ENCODE measurements around the gene RFX4. TPM values are rescaled to one million over a fixed set of nuclear protein-coding genes. Genes with fewer than 3 reads are reported as not detected.

Gene RFX4
- total RNA-seq, 4 donors from 2014 or later = not detected

DNA sequence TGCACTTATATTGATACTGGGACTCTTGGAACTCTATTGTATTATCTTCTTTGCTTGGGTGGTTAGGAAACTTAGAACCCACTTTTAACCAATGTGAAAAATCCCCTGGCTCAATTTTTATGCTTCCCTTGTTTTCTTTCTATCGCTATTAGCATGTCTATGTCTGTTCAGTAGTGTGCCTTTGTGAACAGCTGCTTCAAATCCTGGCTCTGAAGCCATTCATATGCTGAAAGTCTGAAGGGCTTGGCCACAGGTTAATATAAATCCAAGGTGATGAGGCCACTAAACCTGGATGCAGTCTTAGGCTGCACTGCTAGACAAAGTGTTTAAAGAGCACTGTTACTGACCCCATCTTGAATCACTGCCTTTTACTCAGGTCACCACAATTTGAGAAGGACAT, 96.8 kb downstream of the RFX4 start:
- Histone ChIP-seq H3K9me3 (no peaks in the 10 kb centered on the region), H3K4me1 (no peaks in the 10 kb centered on the region), H3K36me3 (no peaks in the 10 kb centered on the region), H3K4me3 (no peak overlapping the region), H3K27ac (no peak overlapping the region), H3K27me3 (peaks cover 0 to 13% (median 0%) of the 10 kb centered on the region in 4 donors)
- DNase-seq = no peak
- WGBS, 2 donors = 47 to 78% methylated on average over 1 of the region's 1 CpG
- no peak for TF ChIP-seq POLR2A (IDR thresholded peaks at IDR 0.05)
- TF ChIP-seq, protein P1, sequence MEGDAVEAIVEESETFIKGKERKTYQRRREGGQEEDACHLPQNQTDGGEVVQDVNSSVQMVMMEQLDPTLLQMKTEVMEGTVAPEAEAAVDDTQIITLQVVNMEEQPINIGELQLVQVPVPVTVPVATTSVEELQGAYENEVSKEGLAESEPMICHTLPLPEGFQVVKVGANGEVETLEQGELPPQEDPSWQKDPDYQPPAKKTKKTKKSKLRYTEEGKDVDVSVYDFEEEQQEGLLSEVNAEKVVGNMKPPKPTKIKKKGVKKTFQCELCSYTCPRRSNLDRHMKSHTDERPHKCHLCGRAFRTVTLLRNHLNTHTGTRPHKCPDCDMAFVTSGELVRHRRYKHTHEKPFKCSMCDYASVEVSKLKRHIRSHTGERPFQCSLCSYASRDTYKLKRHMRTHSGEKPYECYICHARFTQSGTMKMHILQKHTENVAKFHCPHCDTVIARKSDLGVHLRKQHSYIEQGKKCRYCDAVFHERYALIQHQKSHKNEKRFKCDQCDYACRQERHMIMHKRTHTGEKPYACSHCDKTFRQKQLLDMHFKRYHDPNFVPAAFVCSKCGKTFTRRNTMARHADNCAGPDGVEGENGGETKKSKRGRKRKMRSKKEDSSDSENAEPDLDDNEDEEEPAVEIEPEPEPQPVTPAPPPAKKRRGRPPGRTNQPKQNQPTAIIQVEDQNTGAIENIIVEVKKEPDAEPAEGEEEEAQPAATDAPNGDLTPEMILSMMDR (IDR thresholded peaks at IDR 0.05) = no peak
- intact Hi-C loops (cut with DNase I) = no loop called here

DNA sequence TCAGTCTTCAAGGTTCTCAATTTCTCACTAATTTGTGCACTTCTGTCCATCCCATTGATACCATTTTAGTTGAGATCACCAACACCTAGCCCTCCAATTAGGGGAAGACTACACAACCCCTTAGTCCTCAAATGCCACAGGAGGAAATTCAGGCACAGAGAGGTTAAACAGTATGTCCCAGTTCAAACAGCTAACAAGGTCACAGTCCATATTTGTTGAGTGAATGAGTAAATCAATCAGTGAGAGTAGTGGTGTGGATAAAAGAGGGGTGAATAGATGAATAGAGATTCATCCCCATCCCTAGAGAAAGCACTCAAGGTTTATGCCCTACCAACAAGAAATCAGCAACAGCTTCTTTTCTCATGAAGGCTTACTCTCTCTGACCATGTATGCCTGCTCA, 97.5 kb downstream of the RFX4 start:
- DNase-seq = no peak

DNA sequence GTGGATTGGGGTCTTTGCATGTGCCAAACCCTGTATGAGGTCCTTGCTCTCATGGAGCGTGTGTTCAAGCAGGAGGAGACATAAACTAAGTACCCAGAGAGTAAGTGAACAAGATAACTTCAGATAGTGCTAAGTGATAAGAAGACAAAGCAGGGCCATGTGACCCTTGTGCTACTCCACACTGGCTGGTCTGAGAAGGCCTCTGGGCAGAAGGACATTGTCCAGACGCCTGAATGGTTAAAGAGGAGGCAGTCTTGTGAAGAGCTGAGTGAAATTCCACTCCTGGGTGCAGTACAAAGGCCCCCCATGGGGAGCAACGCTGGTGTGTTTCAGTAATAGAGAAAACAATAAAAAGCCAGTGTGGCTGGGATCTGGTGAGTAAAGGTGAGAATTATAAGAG, 98.4 kb downstream of the RFX4 start:
- peaks cover 0 to 6% (median 0%) of the 10 kb centered on the region in 4 donors for H3K27me3 ChIP-seq
- no peak overlapping the region for H3K27ac ChIP-seq
- no peaks in the 10 kb centered on the region for H3K36me3 ChIP-seq
- H3K9me3 ChIP-seq = no peaks in the 10 kb centered on the region
- no peak overlapping the region for H3K4me3 ChIP-seq
- intact Hi-C loops (cut with DNase I) = no loop called here
- DNase-seq = no peak
- 43 to 62% methylated on average over 3 of the region's 3 CpGs for WGBS, 2 donors
- no peaks in the 10 kb centered on the region for H3K4me1 ChIP-seq
- TF ChIP-seq, protein P1 (IDR thresholded peaks at IDR 0.05) = no peak
- no peak for TF ChIP-seq POLR2A (IDR thresholded peaks at IDR 0.05)

More for the DNA sequence above, 97.5 kb downstream of the RFX4 start:
- Histone ChIP-seq H3K4me1 (no peaks in the 10 kb centered on the region), H3K4me3 (no peak overlapping the region), H3K9me3 (no peaks in the 10 kb centered on the region), H3K27me3 (peaks cover 0 to 8% (median 0%) of the 10 kb centered on the region in 4 donors), H3K27ac (no peak overlapping the region), H3K36me3 (no peaks in the 10 kb centered on the region)
- intact Hi-C loops (cut with DNase I) = no loop called here
- TF ChIP-seq POLR2A (IDR thresholded peaks at IDR 0.05) = no peak
- TF ChIP-seq, protein P1 (IDR thresholded peaks at IDR 0.05) = no peak

DNA sequence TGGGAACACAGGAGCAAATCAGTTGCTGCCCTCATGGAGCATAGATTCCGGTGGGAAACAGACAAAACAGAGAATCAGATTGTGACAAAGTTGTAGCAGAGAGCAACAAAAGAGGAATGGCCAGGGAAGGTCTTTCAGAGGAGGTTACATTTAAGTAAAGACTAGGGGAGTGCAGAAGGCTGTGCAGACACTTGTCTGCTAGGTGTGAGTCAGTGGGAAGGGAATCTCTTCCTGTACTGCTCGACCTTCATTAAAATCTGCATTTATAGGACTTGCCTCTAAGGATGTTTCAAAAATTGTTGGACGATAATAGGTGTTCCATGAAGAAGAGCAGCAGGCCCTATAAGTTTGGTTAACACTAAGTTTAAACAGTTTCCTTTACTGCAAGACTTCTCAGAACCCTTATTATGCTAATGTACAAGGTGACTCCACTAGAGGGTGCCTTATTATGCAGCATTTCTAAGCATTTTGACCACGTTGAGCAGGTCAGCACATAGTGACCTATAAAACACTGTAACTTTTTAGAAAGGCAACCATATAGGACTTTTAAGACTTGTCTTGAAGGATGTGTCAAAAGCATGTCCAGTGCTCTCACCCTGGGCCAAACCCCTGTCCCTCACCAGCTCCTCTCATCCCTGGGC, 99.9 kb downstream of the RFX4 start:
- H3K27ac ChIP-seq = no peak overlapping the region
- intact Hi-C loops (cut with DNase I) = no loop called here
- no peaks in the 10 kb centered on the region for H3K9me3 ChIP-seq
- H3K27me3 ChIP-seq = peaks cover 0 to 6% (median 0%) of the 10 kb centered on the region in 4 donors
- WGBS, 2 donors = 52 to 56% methylated on average over 4 of the region's 4 CpGs
- DNase-seq = no peak
- no peaks in the 10 kb centered on the region for H3K4me1 ChIP-seq
- H3K4me3 ChIP-seq = no peak overlapping the region
- H3K36me3 ChIP-seq = no peaks in the 10 kb centered on the region
- TF ChIP-seq POLR2A (IDR thresholded peaks at IDR 0.05) = no peak
- TF ChIP-seq, protein P1 (IDR thresholded peaks at IDR 0.05) = no peak

DNA sequence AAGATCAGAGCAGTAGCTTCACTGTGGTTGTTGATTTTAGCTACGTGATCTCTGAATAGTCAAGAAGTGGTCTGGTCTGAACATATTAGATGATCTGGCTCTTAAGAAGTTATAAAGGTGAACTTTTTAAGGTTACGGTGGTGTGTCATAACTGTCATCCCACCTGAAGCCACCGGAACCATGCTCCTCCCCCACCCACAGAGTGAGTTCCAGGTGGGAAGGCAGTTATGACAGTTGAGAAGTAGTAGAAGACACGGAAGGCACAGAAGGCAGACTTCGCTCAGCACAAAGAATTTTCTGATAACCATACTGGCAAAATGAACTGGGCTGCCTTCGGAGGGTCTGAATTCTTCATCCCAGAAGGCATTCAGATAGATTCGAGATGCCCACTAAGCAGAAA, 101.7 kb downstream of the RFX4 start:
- H3K27me3 ChIP-seq = no peaks in the 10 kb centered on the region
- H3K27ac ChIP-seq = no peak overlapping the region
- TF ChIP-seq POLR2A (IDR thresholded peaks at IDR 0.05) = no peak
- TF ChIP-seq, protein P1 (IDR thresholded peaks at IDR 0.05) = no peak
- H3K4me1 ChIP-seq = no peaks in the 10 kb centered on the region
- intact Hi-C loops (cut with DNase I) = no loop called here
- 76 to 86% methylated on average over 7 of the region's 7 CpGs for WGBS, 2 donors
- no peak for DNase-seq
- H3K9me3 ChIP-seq = no peaks in the 10 kb centered on the region
- H3K4me3 ChIP-seq = no peak overlapping the region
- H3K36me3 ChIP-seq = no peaks in the 10 kb centered on the region

Measured in esophagus squamous epithelium (tissue), 5 donors.